Hepatocyte (in vitro differentiated cells): ENCODE measurements around the gene HIBADH.

Experiments used
- CTCF ChIP-seq: fragments of 200-600 bp; sonication (generic); IDR thresholded peaks from 2 replicates; pipeline ENCODE4 v1.5.1; 2016; ENCODE audit warnings: antibody characterized with exemption, mild to moderate bottlenecking; ENCODE audit not compliant: poor library complexity
- EZH2phosphoT487 ChIP-seq: fragments of 200-600 bp; sonication (generic); IDR thresholded peaks from one replicate; pipeline ENCODE4 v1.6.1; 2018; ENCODE audit warnings: antibody characterized with exemption, mild to moderate bottlenecking, low read depth, moderate library complexity; ENCODE audit not compliant: unreplicated experiment, severe bottlenecking

GRCh38 chr7:27685893-27686292 lies 23.2 kb upstream of the HIBADH start:
- TF ChIP-seq CTCF (no peak), EZH2phosphoT487 (no peak)
